Tibial artery (tissue), 4 donors: ENCODE data around the gene CCBE1.

Experiments
- DNase-seq, 2 donors: peaks; one replicate each; pipeline ENCODE4 v3.0.0-alpha.2; 2019
- H3K27ac ChIP-seq, 2 donors: fragments of 200-600 bp; sonication (generic) in 1 of 2; 1 replicate in 1 of 2; 2 replicates in 1 of 2; pipeline ENCODE4 v1.5.1; 2018 to 2019; ENCODE audit warnings: mild to moderate bottlenecking in 1 of 2
- H3K27me3 ChIP-seq, 2 donors: fragments of 200-600 bp; sonication (generic) in 1 of 2; one replicate each; pipeline versions ENCODE4 v1.5.1 to v1.6.0; 2016 to 2019
- H3K36me3 ChIP-seq, 3 donors: fragments of 200-600 bp; sonication (generic) in 2 of 3; one replicate each; pipeline ENCODE4 v1.5.1; 2016 to 2019; ENCODE audit warnings: mild to moderate bottlenecking in 2 of 3
- H3K4me1 ChIP-seq, 4 donors: fragments of 200-600 bp; sonication (generic) in 2 of 4; 1 replicate in 3 of 4; 2 replicates in 1 of 4; pipeline ENCODE4 v1.5.1; 2016 to 2019
- H3K4me3 ChIP-seq, 2 donors: fragments of 200-600 bp; sonication (generic) in 1 of 2; 1 replicate in 1 of 2; 2 replicates in 1 of 2; pipeline ENCODE4 v1.5.1; 2018 to 2019; ENCODE audit warnings: mild to moderate bottlenecking in 2 of 2
- H3K9me3 ChIP-seq, 3 donors: fragments of 200-600 bp; sonication (generic) in 1 of 3; one replicate each; pipeline ENCODE4 v1.5.1; 2016 to 2019
- CTCF ChIP-seq, 2 experiments: fragments of 200-600 bp in 1 of 2; fragments of 450-650 bp in 1 of 2; IDR thresholded peaks; one replicate each; pipeline ENCODE4 v1.5.1; 2017 to 2019; ENCODE audit warnings: antibody characterized with exemption in 2 of 2, mild to moderate bottlenecking in 1 of 2, moderate library complexity in 1 of 2
- intact Hi-C: fragments of 100-400 bp; cut with DNase I; formaldehyde crosslinking; loops from one replicate; pipeline ENCODE4 v1.15.0; 2023; ENCODE audit warnings: low total_unique reads

Gene CCBE1

GRCh38 chr18:59550174-59550516 is 147.1 kb downstream of the CCBE1 start:
- intact Hi-C loops, result no loop called here
- Histone ChIP-seq H3K27ac (no peak overlapping the region), H3K9me3 (no peaks in the 10 kb centered on the region), H3K27me3 (peaks cover 0 to 9% of the 10 kb centered on the region in 2 donors), H3K4me1 (peaks cover 0 to 7% (median 0%) of the 10 kb centered on the region in 4 donors), H3K36me3 (no peaks in the 10 kb centered on the region), H3K4me3 (no peak overlapping the region)
- no peak for TF ChIP-seq CTCF (IDR thresholded peaks at IDR 0.05)
- DNase-seq, result no peak

GRCh38 chr18:59549503-59550173 is 147.6 kb downstream of the CCBE1 start:
- H3K27ac ChIP-seq, result no peak overlapping the region
- no peak for TF ChIP-seq CTCF (IDR thresholded peaks at IDR 0.05)
- intact Hi-C loops, result no loop called here
- H3K36me3 ChIP-seq, result no peaks in the 10 kb centered on the region
- H3K4me3 ChIP-seq, result no peak overlapping the region
- H3K4me1 ChIP-seq, result peaks cover 0 to 7% (median 0%) of the 10 kb centered on the region in 4 donors
- no peaks in the 10 kb centered on the region for H3K9me3 ChIP-seq
- DNase-seq, result no peak
- peaks cover 0 to 9% of the 10 kb centered on the region in 2 donors for H3K27me3 ChIP-seq

GRCh38 chr18:59547581-59548182 is 149.5 kb downstream of the CCBE1 start:
- DNase-seq, result no peak
- Histone ChIP-seq H3K27me3 (peaks cover 0 to 9% of the 10 kb centered on the region in 2 donors), H3K9me3 (no peaks in the 10 kb centered on the region), H3K4me1 (peaks cover 0 to 7% (median 0%) of the 10 kb centered on the region in 4 donors), H3K36me3 (no peaks in the 10 kb centered on the region), H3K27ac (no peak overlapping the region), H3K4me3 (no peak overlapping the region)
- intact Hi-C loops, result no loop called here
- TF ChIP-seq CTCF (IDR thresholded peaks at IDR 0.05), result no peak

- peaks cover 0 to 7% (median 0%) of the 10 kb centered on the region in 4 donors for H3K4me1 ChIP-seq
- H3K9me3 ChIP-seq, result no peaks in the 10 kb centered on the region
- no peak for DNase-seq
- no peak overlapping the region for H3K27ac ChIP-seq
- H3K36me3 ChIP-seq, result no peaks in the 10 kb centered on the region
- H3K27me3 ChIP-seq, result peaks cover 0 to 9% of the 10 kb centered on the region in 2 donors
- no peak for TF ChIP-seq CTCF (IDR thresholded peaks at IDR 0.05)
- no peak overlapping the region for H3K4me3 ChIP-seq
- intact Hi-C loops, result no loop called here
Observed at GRCh38 chr18:59546188-59546587, 151.0 kb downstream of the CCBE1 start.

- no peak overlapping the region for H3K27ac ChIP-seq
- H3K36me3 ChIP-seq, result no peaks in the 10 kb centered on the region
- no peak for DNase-seq
- H3K9me3 ChIP-seq, result no peaks in the 10 kb centered on the region
- intact Hi-C loops, result no loop called here
- H3K4me3 ChIP-seq, result no peak overlapping the region
- no peaks in the 10 kb centered on the region for H3K27me3 ChIP-seq
- no peaks in the 10 kb centered on the region for H3K4me1 ChIP-seq
- no peak for TF ChIP-seq CTCF (IDR thresholded peaks at IDR 0.05)
Observed at GRCh38 chr18:59540780-59541179, 156.4 kb downstream of the CCBE1 start.
